Prostate gland (tissue), 2 donors: Measurements from ENCODE around the gene ZBTB5. TPM values are rescaled to one million over a fixed set of nuclear protein-coding genes. Genes with fewer than 3 reads are reported as not detected.
"Not testable (repeated sequence)": the region's sequence is repeated elsewhere in the genome, so short reads cannot be mapped to it uniquely, and the experiment has no call there.

ENCODE experiments used
- DNase-seq: peaks from one replicate; pipeline ENCODE4 v3.0.0-alpha.2; 2019; ENCODE audit warnings: low spot score
- H3K27ac ChIP-seq, 2 donors: fragments of 200-600 bp; sonication (generic); 2 replicates each; pipeline ENCODE4 v1.5.1; 2017 to 2019
- H3K27me3 ChIP-seq: fragments of 200-600 bp; sonication (generic); replicated peaks from 2 replicates; pipeline ENCODE4 v1.5.1; 2019; ENCODE audit not compliant: insufficient read depth
- H3K36me3 ChIP-seq, 2 donors: fragments of 200-600 bp; sonication (generic); 1 replicate in 1 of 2; 2 replicates in 1 of 2; pipeline versions ENCODE4 v1.5.1 to v1.8.1; 2017 to 2019
- H3K4me1 ChIP-seq: fragments of 200-600 bp; sonication (generic); replicated peaks from 2 replicates; pipeline ENCODE4 v1.5.1; 2019
- H3K4me3 ChIP-seq, 2 donors: fragments of 200-600 bp; sonication (generic); 2 replicates each; pipeline ENCODE4 v1.5.1; 2017 to 2019
- H3K9me3 ChIP-seq: fragments of 200-600 bp; sonication (generic); 2 replicates; pipeline ENCODE4 v1.5.1; 2017
- POLR2A ChIP-seq: fragments of 450-650 bp; IDR thresholded peaks from one replicate; pipeline ENCODE4 v1.6.1; 2016; ENCODE audit warnings: antibody characterized with exemption, mild to moderate bottlenecking
- POLR2AphosphoS5 ChIP-seq: sonication (generic); formaldehyde crosslinking; IDR thresholded peaks from one replicate; pipeline ENCODE4 v1.6.1; 2017; ENCODE audit warnings: antibody characterized with exemption
- WGBS: methylation state at CpG from one replicate; pipeline ENCODE4 v1.1.5; 2018; 5-methylcytosine and 5-hydroxymethylcytosine counted together
- intact Hi-C: fragments of 100-400 bp; cut with DNase I; formaldehyde crosslinking; loops from one replicate; pipeline ENCODE4 v1.14.2; 2022
- total RNA-seq, 2 donors: library from RNA; depleted of rRNA; stranded (reverse); fragments of >200 nt; gene quantifications; one replicate each; pipeline ENCODE4 v1.1.0, GENCODE V29; 2016
- TF ChIP-seq, protein P1 (sequence below), 4 experiments: fragments of 200-600 bp in 2 of 4; fragments of 450-650 bp in 2 of 4; sonication (generic) in 2 of 4; IDR thresholded peaks; 1 replicate in 3 of 4; 2 replicates in 1 of 4; pipeline ENCODE4 v1.5.1; 2016 to 2019; ENCODE audit warnings: antibody characterized with exemption in 4 of 4, mild to moderate bottlenecking in 2 of 4, moderate library complexity in 2 of 4

Gene ZBTB5
- total RNA-seq, 2 donors from 2014 or later: 17.8 to 26.6 TPM

DNA sequence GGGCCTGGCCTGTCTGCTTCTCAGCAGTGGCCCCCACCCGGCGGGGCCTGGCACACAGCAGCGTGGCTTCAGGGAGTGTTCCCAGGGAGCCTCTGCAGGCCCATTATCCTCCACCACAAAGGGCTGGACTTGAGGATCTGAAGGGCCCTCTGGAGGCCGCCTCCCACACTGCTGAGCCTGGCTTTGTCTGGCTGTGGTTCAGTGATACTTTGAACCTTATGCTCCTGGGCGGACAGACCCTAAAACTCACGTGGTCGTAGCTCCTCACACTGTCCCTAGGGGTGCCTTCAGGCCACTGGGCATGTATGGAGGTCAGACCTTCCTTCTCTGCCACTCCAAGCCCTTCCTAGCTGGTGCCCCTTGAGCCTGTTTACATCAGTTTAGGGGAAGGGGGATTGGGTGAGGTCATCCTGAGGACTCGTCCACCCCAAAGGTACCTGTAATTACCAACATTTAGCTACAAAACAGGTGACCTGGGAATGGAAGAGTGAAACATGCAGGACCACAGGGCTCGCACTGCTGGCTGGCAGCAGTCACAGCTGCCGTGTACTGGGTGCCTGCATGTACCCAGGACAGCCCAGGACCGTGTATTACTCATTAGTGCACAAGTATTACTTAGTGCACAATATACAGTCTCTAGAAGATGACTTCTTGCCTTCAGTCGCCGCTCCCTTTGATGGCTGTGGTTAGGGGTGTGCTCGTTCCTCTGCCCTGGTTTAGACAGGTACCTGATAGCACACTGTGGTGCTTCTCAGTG, 34.2 kb downstream of the ZBTB5 start:
- no peak overlapping the region for H3K27ac ChIP-seq

DNA sequence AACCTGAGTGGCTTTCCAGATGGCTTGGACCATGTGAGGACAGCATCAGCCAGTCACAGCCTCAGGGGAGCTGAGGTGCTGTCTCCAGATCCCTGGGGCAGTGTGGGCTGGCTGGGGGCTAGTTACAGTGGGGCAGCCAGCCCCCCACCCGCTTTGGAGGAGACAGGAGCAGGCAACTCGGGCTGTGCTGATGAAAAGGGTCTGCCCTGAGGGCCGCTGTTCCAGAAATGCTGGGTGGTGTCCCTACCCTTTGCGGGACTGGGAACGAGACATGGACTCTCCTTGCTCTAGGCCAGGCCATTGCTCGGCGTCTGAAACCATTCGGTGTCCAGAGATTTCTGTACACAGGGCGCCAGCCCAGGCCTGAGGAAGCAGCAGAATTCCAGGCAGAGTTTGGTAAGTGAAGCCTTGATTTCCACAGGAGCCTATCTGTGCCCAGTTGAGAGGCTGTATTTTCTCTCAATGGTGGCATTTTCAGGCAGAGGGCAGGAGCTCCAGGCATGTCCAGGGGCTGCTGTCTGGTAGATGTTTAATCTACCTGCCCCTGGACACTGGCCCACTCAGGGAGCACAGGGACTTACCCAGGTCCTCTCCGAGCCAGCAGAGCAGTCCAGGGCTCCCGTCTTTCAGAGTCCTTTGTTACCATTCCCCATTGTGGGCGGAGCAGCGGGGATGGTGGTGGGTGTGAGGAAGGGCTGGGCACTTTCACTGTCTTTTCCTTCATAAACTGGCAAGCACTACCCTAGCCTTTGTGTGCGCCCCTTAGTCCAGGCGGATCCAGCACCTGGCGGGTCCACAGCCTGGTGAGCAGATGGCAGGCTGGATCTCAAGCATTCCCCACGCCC, 35.6 kb downstream of the ZBTB5 start:
- 81% methylated on average over 17 of the region's 17 CpGs for WGBS
- TF ChIP-seq, protein P1, sequence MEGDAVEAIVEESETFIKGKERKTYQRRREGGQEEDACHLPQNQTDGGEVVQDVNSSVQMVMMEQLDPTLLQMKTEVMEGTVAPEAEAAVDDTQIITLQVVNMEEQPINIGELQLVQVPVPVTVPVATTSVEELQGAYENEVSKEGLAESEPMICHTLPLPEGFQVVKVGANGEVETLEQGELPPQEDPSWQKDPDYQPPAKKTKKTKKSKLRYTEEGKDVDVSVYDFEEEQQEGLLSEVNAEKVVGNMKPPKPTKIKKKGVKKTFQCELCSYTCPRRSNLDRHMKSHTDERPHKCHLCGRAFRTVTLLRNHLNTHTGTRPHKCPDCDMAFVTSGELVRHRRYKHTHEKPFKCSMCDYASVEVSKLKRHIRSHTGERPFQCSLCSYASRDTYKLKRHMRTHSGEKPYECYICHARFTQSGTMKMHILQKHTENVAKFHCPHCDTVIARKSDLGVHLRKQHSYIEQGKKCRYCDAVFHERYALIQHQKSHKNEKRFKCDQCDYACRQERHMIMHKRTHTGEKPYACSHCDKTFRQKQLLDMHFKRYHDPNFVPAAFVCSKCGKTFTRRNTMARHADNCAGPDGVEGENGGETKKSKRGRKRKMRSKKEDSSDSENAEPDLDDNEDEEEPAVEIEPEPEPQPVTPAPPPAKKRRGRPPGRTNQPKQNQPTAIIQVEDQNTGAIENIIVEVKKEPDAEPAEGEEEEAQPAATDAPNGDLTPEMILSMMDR (IDR thresholded peaks at IDR 0.05): no peak
- TF ChIP-seq POLR2AphosphoS5 (no peak), POLR2A (no peak)
- intact Hi-C loops: no loop called here
- H3K27me3 ChIP-seq: no peaks in the 10 kb centered on the region
- no peak overlapping the region for H3K27ac ChIP-seq
- no peaks in the 10 kb centered on the region for H3K9me3 ChIP-seq
- H3K4me1 ChIP-seq: peaks cover 6% of the 10 kb centered on the region
- H3K4me3 ChIP-seq: no peak overlapping the region
- H3K36me3 ChIP-seq: no peaks in the 10 kb centered on the region
- DNase-seq: no peak

More for the DNA sequence above, 34.2 kb downstream of the ZBTB5 start:
- no peak for DNase-seq
- TF ChIP-seq POLR2AphosphoS5 (no peak), POLR2A (no peak)
- TF ChIP-seq, protein P1 (IDR thresholded peaks at IDR 0.05): no peak
- 74% methylated on average over 14 of the region's 14 CpGs for WGBS
- H3K4me3 ChIP-seq: no peak overlapping the region
- no peaks in the 10 kb centered on the region for H3K4me1 ChIP-seq
- no peaks in the 10 kb centered on the region for H3K36me3 ChIP-seq
- H3K9me3 ChIP-seq: no peaks in the 10 kb centered on the region
- H3K27me3 ChIP-seq: no peaks in the 10 kb centered on the region
- intact Hi-C loops: no loop called here

DNA sequence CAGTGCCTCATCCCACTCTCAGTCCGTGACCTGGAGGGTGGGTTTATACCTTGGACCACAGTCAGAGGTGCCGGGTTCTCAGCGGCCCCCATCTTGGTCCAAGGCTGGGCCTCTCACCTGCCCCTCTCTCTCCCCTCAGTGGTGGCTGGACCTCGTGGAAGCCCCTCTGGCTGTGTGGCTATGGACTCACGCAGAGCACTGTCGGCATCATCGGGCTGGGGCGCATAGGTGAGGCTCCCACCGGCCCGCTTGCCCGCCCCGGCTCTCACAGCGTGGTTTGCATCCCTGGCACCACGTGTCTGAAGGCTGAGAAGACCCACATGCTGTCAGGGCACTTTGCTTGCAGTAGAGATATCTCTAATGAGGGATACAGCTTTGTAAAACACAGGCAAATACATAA, 36.9 kb downstream of the ZBTB5 start:
- Histone ChIP-seq H3K9me3 (no peaks in the 10 kb centered on the region), H3K36me3 (no peaks in the 10 kb centered on the region), H3K27me3 (no peaks in the 10 kb centered on the region), H3K4me1 (peaks cover 14% of the 10 kb centered on the region), H3K27ac (no peak overlapping the region), H3K4me3 (no peak overlapping the region)
- WGBS: 93% methylated on average over 14 of the region's 14 CpGs
- intact Hi-C loops: no loop called here
- DNase-seq: no peak
- TF ChIP-seq POLR2AphosphoS5 (no peak), POLR2A (no peak)
- TF ChIP-seq, protein P1 (IDR thresholded peaks at IDR 0.05): no peak

DNA sequence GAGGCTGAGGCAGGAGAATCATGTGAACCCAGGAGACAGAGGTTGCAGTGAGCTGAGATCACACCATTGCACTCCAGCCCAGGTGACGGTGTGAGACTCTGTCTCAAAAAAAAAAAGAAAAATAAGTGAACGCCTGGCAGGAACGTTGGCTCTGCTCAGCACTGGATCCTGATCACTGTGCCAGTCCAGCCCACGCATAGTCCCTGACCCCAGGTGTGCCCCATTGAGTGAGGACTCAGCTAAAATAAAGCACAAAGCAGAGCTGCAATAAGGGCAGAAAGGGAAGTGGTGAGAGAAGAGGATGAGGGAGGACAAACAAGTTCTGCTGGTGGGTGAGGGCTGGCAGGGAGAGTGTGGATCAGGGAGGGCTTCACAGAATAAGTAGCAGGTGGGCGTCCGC, 38.4 kb downstream of the ZBTB5 start:
- Histone ChIP-seq H3K36me3 (no peaks in the 10 kb centered on the region), H3K4me1 (peaks cover 14% of the 10 kb centered on the region), H3K4me3 (no peak overlapping the region), H3K27me3 (no peaks in the 10 kb centered on the region), H3K9me3 (no peaks in the 10 kb centered on the region), H3K27ac (no peak overlapping the region)
- intact Hi-C loops: no loop called here
- 88% methylated on average over 6 of the region's 6 CpGs for whole genome bisulfite sequencing
- no peak for DNase-seq
- no peak for TF ChIP-seq POLR2A
- TF ChIP-seq, protein P1 (IDR thresholded peaks at IDR 0.05): no peak

DNA sequence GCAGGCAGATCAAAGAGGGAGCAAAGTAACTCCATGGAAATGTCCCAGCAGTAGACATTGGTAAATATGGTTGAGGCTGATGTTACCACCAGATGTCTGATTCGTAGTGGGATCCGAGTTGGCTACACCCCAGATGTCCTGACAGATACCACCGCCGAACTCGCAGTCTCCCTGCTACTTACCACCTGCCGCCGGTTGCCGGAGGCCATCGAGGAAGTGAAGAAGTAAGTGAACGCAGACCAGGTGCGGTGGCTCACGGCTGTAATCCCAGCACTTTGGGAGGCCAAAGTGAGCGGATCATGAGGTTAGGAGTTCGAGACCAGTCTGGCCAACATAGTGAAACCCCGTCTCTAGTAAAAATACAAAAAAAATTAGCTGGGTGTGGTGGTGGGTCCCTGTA, 38.8 kb downstream of the ZBTB5 start:
- H3K27ac ChIP-seq: not testable (repeated sequence)

More for the DNA sequence above, 38.8 kb downstream of the ZBTB5 start:
- H3K4me1 ChIP-seq: peaks cover 14% of the 10 kb centered on the region
- H3K9me3 ChIP-seq, intact Hi-C loops, H3K27me3 ChIP-seq, DNase-seq, H3K4me3 ChIP-seq, H3K36me3 ChIP-seq: not testable (repeated sequence)
- WGBS: 94% methylated on average over 15 of the region's 15 CpGs
